HepG2 (cell line): ENCODE measurements around the gene LGALS8. TPM values are rescaled to one million over a fixed set of nuclear protein-coding genes. Genes with fewer than 3 reads are reported as not detected.
A peak's percentile ranks its signal among the peaks of the same experiment; 100 is the strongest.

Experiments
- ATM ChIP-seq: fragments of 450-650 bp; IDR thresholded peaks from 2 replicates; pipeline ENCODE4 v1.7.1; 2017; ENCODE audit warnings: mild to moderate bottlenecking, borderline replicate concordance
- BCL6 ChIP-seq: IDR thresholded peaks from 2 replicates; pipeline ENCODE4 v1.6.1; 2016; ENCODE audit warnings: missing genetic modification reagents, missing compliant biosample characterization
- ELF3 ChIP-seq: IDR thresholded peaks from 2 replicates; pipeline ENCODE4 v1.6.1; 2016; ENCODE audit warnings: missing genetic modification reagents, missing compliant biosample characterization
- HOXA3 ChIP-seq: sonication (generic); formaldehyde crosslinking; IDR thresholded peaks from 2 replicates; pipeline ENCODE4 v1.5.0; 2020; ENCODE audit warnings: missing genetic modification reagents
- MZF1 ChIP-seq: sonication (generic); formaldehyde crosslinking; IDR thresholded peaks from 2 replicates; pipeline ENCODE4 v1.8.1; 2023; ENCODE audit warnings: mild to moderate bottlenecking, missing genetic modification reagents, borderline replicate concordance
- THYN1 ChIP-seq: sonication (generic); formaldehyde crosslinking; IDR thresholded peaks from 2 replicates; pipeline ENCODE4 v1.8.1; 2023; ENCODE audit warnings: low read depth, mild to moderate bottlenecking, moderate library complexity, missing genetic modification reagents, borderline replicate concordance
- XRCC5 ChIP-seq: fragments of 200-400 bp; formaldehyde crosslinking; optimal IDR thresholded peaks from 2 replicates; pipeline ENCODE3; 2017; ENCODE audit warnings: mild to moderate bottlenecking, low read length
- ZNF205 ChIP-seq: IDR thresholded peaks from 2 replicates; pipeline ENCODE4 v1.6.1; 2018; ENCODE audit warnings: missing biosample characterization, missing genetic modification reagents
- ZNF3 ChIP-seq: IDR thresholded peaks from 2 replicates; pipeline ENCODE4 v1.7.0; 2017; ENCODE audit warnings: inconsistent platforms
- ZSCAN31 ChIP-seq: sonication (generic); formaldehyde crosslinking; IDR thresholded peaks from 2 replicates; pipeline ENCODE4 v1.5.0; 2020; ENCODE audit warnings: low read depth, mild to moderate bottlenecking, missing genetic modification reagents
- polyA plus RNA-seq, 8 experiments: library from polyadenylated mRNA; depleted of rRNA in 3 of 8; stranded (reverse) in 7 of 8; unstranded in 1 of 8; fragments of >200 nt; fragmentation: Illumina TruSeq in 4 of 8; extraction: Trizol in 4 of 8; gene quantifications; 2 replicates each; pipeline versions ENCODE4 v1.2.1 to v1.2.3, GENCODE V29; 2011 to 2016; ENCODE audit warnings: low read depth in 4 of 8, missing spikeins in 1 of 8, mixed read lengths in 1 of 8; ENCODE audit not compliant: insufficient read depth in 1 of 8
- total RNA-seq, 5 experiments: library from RNA; depleted of rRNA; stranded (reverse); fragments of >200 nt; fragmentation: Illumina TruSeq; extraction: Trizol; gene quantifications; 2 replicates each; pipeline ENCODE4 v1.2.3, GENCODE V29; 2016; ENCODE audit warnings: low read depth in 1 of 5
- TF ChIP-seq, protein P1 (sequence below): sonication (generic); formaldehyde crosslinking; conservative IDR thresholded peaks from 2 replicates; pipeline ENCODE4 v1.5.0; 2020; ENCODE audit warnings: missing genetic modification reagents
- TF ChIP-seq, protein P2 (sequence below): IDR thresholded peaks from 2 replicates; pipeline ENCODE4 v1.4.0; 2020; ENCODE audit warnings: mild to moderate bottlenecking, missing genetic modification reagents
- TF ChIP-seq, protein P3 (sequence below): sonication (generic); formaldehyde crosslinking; IDR thresholded peaks from 2 replicates; pipeline ENCODE4 v1.8.0; 2022; ENCODE audit warnings: mild to moderate bottlenecking, missing genetic modification reagents; ENCODE audit not compliant: insufficient replicate concordance
- TF ChIP-seq, protein P4 (sequence below), 2 experiments: sonication (generic) in 1 of 2; formaldehyde crosslinking in 1 of 2; IDR thresholded peaks; 2 replicates each; pipeline versions ENCODE4 v1.4.0 to v1.6.1; 2016 to 2020; ENCODE audit warnings: borderline replicate concordance in 1 of 2, low read depth in 1 of 2, mild to moderate bottlenecking in 1 of 2, missing genetic modification reagents in 1 of 2

LGALS8 gene
- total and polyA plus RNA-seq, 2 of the 13 experiments (the other 11 are each of a cell fraction or from before 2014, with no cell fraction given), result 29.3 to 185 TPM

DNA sequence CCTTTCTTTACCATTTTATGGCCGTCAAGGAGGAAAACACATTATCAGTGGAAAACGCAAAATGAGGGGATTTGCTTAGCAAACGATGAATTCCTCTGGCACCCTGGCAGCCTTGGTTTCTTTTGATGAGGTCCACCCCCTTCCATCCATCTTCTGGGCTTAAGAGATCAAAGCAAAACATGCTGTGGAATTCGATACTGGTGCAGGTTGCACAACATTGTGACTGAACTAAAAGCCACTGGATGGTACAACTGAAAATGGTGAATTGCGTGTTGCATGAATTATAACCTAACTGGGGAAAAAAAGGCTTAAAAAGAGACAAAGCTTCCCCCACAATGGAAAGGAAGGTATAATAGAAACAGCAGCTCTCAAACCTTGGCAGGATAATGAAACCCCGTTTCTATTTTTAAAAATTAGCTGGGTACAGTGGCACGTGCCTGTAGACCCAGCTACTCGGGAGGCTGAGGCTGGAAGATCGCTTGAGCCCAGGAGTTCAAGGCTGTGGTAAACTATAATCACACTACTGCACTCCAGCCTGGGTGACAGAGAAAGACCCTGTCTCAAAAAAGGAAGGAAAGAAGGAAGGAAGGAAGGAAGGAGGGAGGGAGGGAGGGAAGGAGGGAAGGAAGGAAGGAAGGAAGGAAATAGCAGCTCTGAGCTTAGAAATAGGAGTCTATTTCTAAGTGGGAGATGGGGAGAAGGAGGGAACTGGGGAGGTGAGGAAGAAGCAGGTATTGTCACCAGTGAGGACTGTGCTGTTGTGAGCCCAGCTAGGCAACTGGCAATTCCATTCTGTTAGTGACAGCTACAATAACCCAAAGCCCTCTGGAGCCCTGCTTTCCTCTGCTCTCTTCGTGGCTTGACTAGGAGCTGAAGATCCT is 29.0 kb upstream of the LGALS8 start (continued):
- TF ChIP-seq THYN1 (CRISPR knock-in tag), result no peak
- TF ChIP-seq ZSCAN31, result no peak
- TF ChIP-seq, protein P1, sequence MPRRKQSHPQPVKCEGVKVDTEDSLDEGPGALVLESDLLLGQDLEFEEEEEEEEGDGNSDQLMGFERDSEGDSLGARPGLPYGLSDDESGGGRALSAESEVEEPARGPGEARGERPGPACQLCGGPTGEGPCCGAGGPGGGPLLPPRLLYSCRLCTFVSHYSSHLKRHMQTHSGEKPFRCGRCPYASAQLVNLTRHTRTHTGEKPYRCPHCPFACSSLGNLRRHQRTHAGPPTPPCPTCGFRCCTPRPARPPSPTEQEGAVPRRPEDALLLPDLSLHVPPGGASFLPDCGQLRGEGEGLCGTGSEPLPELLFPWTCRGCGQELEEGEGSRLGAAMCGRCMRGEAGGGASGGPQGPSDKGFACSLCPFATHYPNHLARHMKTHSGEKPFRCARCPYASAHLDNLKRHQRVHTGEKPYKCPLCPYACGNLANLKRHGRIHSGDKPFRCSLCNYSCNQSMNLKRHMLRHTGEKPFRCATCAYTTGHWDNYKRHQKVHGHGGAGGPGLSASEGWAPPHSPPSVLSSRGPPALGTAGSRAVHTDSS (CRISPR knock-in tag), result no peak
- TF ChIP-seq MZF1, result no peak
- TF ChIP-seq HOXA3 (CRISPR knock-in tag), result peak; percentile 64; the same call in 1 of the 2 replicates
- TF ChIP-seq, protein P2, sequence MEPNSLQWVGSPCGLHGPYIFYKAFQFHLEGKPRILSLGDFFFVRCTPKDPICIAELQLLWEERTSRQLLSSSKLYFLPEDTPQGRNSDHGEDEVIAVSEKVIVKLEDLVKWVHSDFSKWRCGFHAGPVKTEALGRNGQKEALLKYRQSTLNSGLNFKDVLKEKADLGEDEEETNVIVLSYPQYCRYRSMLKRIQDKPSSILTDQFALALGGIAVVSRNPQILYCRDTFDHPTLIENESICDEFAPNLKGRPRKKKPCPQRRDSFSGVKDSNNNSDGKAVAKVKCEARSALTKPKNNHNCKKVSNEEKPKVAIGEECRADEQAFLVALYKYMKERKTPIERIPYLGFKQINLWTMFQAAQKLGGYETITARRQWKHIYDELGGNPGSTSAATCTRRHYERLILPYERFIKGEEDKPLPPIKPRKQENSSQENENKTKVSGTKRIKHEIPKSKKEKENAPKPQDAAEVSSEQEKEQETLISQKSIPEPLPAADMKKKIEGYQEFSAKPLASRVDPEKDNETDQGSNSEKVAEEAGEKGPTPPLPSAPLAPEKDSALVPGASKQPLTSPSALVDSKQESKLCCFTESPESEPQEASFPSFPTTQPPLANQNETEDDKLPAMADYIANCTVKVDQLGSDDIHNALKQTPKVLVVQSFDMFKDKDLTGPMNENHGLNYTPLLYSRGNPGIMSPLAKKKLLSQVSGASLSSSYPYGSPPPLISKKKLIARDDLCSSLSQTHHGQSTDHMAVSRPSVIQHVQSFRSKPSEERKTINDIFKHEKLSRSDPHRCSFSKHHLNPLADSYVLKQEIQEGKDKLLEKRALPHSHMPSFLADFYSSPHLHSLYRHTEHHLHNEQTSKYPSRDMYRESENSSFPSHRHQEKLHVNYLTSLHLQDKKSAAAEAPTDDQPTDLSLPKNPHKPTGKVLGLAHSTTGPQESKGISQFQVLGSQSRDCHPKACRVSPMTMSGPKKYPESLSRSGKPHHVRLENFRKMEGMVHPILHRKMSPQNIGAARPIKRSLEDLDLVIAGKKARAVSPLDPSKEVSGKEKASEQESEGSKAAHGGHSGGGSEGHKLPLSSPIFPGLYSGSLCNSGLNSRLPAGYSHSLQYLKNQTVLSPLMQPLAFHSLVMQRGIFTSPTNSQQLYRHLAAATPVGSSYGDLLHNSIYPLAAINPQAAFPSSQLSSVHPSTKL (CRISPR knock-in tag), result peak; percentile 94
- TF ChIP-seq ZNF205 (CRISPR knock-in tag), result no peak; the same call in 1 of the 2 replicates
- no peak; the same call in 1 of the 2 replicates for TF ChIP-seq ELF3 (CRISPR knock-in tag)
- TF ChIP-seq ATM, result no peak
- TF ChIP-seq BCL6 (CRISPR knock-in tag), result peak; percentile 77
- TF ChIP-seq, protein P3, sequence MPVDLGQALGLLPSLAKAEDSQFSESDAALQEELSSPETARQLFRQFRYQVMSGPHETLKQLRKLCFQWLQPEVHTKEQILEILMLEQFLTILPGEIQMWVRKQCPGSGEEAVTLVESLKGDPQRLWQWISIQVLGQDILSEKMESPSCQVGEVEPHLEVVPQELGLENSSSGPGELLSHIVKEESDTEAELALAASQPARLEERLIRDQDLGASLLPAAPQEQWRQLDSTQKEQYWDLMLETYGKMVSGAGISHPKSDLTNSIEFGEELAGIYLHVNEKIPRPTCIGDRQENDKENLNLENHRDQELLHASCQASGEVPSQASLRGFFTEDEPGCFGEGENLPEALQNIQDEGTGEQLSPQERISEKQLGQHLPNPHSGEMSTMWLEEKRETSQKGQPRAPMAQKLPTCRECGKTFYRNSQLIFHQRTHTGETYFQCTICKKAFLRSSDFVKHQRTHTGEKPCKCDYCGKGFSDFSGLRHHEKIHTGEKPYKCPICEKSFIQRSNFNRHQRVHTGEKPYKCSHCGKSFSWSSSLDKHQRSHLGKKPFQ (CRISPR knock-in tag), result no peak
- no peak for TF ChIP-seq ZNF3 (CRISPR knock-in tag)
- TF ChIP-seq, protein P4, sequence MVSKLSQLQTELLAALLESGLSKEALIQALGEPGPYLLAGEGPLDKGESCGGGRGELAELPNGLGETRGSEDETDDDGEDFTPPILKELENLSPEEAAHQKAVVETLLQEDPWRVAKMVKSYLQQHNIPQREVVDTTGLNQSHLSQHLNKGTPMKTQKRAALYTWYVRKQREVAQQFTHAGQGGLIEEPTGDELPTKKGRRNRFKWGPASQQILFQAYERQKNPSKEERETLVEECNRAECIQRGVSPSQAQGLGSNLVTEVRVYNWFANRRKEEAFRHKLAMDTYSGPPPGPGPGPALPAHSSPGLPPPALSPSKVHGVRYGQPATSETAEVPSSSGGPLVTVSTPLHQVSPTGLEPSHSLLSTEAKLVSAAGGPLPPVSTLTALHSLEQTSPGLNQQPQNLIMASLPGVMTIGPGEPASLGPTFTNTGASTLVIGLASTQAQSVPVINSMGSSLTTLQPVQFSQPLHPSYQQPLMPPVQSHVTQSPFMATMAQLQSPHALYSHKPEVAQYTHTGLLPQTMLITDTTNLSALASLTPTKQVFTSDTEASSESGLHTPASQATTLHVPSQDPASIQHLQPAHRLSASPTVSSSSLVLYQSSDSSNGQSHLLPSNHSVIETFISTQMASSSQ (IDR thresholded peaks at IDR 0.05; ENCODE audit: low read depth), result 0 out of 2 replicates have a peak, but pooled peaks have one; percentile 42
- TF ChIP-seq, protein P4 (CRISPR knock-in tag; IDR thresholded peaks at IDR 0.05; ENCODE audit: borderline replicate concordance), result peak; percentile 37; the same call in 1 of the 2 replicates
- no peak for TF ChIP-seq XRCC5
